IPS-NIHi11 (cell line): Measurements from ENCODE around the gene YARS1.

ENCODE experiments used
- DNase-seq: peaks from one replicate; pipeline ENCODE4 v3.0.0; 2012; ENCODE audit warnings: mixed read lengths, low spot score

YARS1 gene

DNA sequence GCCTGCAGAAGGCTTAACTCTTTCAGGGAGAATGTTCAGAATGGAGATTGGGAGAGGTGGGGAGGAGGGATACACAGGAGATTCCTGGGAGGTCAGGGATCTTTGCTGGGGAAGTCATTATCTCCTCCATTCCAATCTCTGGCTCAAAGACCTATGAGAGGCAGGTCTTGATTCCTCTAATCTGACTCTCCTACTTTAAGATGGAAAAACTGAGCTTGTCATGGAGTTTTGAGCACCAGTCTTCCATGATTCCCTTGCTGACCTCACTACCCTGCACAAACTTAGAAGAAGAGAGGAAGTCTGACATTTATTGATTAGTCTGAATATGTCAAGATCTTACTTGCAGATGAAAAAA is 73.1 kb downstream of the YARS1 start:
- no peak for DNase-seq

DNA sequence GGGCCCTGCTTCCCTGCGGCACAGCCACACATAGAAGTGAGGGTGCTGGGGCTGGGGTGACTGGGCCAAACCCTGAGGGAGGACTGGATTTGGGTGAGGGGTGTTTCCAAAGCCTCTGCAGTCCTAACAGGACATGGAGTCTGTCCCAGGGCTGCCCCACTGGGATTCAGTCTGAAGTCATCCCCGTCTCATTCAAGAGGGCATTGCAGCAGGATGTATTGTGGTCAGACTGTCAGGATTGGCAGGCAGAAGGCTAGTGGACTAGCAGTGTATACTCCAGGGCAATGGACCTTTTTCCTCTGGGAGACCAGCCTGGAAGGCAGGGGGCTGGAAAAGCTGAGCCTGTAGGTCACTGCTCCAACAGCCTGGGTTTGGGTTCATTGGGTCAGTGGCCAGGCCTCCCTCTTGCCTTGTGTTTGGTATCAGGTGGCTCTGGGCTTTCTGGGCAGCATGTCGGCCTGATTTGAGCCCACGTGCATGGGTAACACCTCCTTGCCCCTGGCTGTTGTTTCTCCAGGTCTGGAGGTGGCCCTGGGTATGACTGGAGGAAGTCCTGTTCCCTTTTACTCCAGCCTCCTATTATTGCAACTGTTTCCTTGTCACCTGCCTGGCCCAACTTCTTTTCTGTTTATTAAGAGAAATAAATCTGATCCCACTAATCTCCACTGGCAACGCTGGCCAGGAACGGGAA is 73.6 kb downstream of the YARS1 start:
- DNase-seq = no peak

DNA sequence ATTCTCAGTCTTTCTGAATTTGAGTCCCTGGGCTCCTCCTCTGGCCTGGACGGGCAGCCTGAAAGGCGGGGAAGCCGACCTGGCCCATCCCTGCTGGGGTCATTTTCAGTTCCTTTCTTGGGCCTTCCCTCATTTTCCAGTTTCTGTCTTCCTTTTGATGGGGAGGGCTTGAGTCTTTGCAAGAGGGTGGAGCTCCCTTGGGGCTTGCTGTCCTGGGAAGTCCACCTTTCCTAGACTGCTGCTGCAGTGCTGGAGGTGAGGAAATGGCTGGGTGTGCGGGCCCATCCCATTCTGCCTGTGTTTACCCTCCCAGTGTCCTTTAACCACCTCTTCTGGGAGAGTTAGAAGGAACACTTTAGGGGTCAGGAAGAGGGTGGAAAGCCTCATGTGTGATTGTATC is 74.2 kb downstream of the YARS1 start:
- no peak for DNase-seq

DNA sequence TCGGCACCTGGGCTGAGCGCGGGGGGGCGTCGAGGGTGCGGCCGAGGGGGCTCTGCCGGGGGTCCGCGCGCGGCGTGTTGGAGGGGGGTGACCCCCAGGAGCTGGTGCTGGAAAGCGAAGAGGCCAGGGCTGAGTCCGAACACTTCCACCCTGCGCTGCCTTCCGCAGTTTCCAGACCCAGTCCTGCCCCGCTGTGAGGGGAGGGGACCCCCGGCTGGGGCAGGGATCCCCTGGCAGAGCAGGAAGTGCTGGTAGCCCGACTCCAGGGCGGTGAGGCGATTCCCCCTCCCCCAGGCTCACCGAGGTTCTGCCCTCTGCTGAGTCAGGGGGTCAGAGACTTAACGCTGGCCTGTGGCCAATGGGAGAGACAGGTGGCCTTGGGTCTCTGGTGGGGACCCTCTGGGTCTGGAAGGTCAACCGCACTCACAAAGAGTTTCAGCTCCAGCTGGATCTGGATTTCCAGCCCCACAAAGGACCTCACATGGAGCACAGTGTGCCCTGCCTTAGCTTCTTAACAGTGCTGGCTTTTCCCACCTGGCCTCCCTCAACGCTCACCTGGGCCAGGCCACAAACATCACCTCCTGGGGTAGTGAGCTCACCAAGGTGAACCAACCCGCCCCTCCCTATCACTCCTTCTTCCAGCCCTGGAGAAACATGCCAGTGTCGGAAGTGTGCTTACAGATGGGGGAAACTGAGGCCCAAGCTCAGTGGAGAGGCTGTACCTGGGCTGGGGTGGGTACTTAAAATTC is 74.8 kb downstream of the YARS1 start:
- peak; percentile 70 for DNase-seq

DNA sequence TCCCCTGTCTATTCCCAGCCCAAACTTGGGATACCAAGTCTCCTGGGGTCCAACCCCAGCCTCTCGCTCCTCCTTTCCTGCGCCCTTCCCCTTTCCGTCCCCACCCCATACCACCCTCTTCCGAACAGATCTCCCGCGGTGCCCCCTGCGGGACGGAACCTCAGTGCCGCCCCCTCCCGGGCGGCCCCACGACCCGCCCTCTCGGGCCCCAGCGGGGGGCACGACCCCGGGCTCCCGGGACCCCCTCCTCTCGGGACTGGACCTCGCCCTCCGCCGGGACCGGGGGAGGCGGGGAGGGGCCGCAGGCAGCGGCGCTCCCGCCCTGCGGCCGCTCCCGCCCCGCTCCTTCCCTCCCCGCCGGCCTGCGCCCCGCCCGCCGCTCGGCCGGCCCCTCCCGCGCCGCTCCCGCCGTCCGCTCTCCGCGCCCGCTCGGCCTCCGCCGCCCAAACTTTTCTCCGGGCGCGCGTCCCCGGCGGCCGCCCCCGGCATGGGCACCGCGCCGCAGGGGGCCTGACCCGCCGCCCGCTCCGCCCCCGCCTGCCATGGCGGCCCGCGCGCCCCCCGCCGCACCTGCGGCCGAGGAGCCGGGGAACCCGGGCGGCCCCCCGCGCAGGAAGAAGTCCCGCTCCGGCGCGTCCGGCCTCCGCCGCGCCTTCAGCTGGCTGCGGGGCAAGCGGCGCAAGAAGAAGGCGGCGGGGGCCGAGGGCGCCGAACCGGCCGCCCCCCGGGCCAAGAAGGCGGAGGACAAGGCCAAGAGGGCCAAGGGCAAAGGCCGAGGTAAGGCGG is 75.6 kb downstream of the YARS1 start:
- DNase-seq = peak; percentile 84

DNA sequence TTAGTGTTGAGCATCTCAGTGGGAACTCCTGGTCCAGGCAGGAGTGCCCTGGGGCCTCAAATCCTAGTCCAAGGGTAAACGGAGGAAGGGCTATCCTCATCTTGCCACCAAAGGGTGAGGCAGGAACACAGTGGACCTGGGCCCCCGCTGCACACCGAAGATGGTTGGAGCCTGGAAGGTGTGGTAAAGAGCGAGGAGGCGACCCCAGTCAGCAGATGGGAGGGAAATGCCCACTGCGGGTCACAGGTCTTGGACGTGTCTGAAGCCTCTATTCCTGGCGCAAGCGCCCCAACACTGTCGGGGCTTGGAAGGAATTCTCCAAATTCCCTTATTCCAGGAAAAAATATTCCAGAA is 76.1 kb downstream of the YARS1 start:
- DNase-seq = no peak

DNA sequence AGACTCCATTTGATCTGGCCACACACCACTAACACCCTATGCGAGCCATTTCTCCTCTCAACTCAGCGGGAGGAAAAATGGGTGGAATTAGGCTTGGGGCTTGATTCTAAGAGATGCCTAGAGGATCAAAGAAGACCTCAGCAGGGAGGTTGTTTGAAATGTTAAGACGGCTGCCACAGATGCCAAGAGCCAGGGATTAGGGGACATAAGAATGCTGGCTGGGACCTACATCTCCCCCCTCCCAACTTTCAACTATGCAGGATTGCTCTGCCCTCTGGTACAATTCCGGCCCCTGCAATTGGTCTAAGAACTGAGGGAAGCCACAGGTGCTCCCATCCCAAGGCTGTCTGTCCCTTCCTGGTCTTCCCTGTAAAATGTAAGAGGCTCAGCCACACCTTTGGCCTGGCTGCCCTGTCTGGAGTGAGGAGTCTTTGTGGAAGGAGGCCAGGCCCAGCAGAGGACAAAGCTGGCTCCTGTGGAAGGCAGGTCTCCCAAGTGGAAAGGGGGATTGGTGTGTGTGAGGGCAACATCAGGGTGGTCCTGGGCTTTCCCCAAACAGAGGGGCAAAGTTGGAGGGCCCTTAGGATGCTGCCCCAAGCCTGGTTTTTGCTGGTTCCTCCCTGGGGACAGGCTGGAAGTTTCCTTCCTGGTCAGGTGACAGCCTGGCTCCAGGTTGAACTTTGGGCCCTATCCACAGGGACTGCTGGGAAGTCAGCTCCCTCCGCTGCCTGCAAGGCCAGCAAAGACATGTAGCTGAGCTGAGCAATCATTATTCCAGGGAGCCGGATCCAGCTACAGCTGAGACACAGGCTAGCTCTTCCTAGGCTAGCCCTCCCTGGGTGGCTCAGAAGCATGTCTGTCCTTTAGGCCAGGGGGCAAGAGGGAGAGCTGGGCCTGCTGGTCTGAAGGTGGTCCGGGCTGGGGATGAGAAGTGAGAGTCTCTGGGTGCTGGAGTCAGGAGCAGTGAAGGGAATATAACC is 80.1 kb downstream of the YARS1 start:
- peak; percentile 66 for DNase-seq

DNA sequence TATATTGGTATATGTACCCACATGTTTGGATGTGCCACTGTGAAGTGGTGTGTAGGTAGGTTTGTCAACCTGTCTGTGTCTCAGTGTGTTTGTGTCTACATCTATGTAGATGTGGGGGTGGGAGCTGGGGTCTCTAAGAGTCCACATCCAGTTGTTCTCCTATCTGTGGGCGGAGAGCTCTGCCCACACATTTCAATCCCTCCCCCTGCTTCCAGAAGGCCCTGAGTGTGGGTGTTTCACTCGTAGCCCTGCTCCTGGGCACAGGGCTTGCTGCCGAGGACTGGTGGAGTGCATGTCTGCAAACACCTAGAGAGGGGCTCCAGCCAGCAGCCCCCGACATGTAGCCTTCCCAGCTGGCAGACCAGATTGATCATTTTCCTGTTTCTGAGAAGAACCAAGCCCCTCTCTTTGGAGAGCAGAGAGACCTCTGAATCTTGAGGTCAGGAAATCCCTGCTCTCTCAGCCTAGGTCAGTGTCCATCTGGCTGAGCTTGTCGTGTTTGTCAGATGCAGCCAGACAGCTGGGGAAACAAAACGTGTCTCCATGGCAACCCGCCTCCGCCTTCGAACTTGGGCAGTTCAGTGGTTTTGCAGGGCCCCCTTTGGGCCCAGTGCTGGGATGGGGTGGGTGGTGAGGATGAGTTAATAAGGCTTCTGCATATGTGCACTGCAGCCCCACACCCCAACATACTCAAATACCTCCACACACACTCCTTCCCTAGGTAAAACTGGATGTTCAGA is 83.4 kb downstream of the YARS1 start:
- DNase-seq = peak; percentile 31

DNA sequence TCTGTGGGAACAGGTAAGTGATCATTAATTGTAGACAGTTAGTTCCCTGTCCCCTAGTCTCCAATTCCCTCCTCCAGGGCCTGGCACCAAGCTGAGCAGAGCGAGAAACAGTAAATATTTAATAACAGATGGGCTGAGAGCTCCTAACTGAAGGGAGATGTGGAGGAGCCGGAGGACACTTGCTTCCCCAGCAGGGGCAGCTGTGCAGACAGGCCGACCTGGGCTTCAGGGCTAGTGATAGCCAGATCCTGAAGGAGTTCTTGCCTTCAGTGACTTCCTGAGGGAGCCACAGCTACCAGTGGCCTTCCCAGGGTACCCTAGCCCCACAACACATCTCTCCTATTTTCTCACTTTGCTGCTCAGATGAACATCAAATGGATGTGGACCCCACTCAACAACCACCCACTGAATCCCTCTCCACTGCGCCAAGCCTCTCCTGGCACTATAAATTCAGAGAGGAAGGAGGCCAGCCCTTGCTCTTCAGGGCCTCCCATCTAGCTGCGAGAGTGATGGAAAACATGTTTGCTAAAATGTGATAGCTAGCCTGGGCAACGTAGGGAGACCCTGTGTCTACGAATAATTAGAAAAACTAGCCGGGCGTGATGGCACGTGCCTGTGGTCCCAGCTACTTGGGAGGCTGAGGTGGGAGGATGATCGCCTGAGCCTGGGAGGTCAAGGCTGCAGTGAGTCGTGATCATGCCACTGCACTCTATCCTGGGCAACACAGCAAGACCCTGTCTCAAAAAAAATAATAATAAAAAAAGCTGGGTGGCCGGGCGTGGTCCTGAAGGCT is 87.7 kb downstream of the YARS1 start:
- no peak for DNase-seq

DNA sequence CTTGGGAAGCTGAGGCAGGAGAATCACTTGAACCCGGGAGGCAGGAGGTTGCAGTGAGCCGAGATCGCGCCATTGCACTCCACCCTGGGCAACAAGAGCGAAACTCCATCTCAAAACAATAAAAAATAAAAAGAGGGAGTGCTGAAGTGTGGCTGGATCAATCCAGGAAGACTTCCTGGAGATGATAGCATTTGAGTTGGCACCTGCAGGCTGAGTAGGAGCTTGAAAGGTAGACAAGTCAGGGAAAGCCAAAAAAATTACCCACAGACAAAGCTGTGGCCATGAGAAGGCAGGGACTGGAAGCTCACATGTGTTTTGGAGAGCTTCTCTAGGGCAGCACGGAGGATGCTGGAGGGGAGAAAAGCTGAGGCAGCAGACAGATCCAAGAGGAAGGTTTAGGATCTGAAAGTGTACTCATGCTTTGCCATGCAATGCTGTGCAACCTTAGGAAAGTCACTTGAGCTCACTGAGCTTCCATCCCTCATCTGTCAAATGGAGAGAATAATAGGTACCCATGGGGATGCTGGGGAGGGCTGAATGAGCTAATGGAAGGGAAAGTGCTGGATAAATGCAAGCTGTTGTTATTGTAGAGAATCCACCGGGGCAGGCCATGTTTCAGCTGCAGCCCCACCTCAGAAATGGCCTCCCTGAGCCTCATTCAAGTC is 88.6 kb downstream of the YARS1 start:
- DNase-seq = no peak

DNA sequence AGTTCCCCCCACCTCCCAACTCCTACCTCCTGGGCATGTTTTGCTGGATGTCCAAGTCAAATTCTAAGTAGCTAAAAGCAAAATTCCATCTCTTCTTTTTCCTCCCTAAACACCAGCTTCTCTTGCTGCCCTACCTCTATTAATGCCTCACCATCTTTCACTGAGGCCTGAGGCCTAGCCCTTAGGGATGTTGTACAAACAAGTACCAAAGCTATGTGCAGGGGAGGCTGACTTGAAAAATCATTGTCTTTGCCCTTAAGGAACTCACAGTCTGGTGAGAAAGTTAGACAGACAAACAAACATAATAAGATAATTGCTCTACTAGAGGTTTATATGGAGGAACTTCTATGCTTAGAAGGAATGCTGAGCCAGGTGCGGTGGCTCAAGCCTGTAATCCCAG is 89.3 kb downstream of the YARS1 start:
- no peak for DNase-seq

DNA sequence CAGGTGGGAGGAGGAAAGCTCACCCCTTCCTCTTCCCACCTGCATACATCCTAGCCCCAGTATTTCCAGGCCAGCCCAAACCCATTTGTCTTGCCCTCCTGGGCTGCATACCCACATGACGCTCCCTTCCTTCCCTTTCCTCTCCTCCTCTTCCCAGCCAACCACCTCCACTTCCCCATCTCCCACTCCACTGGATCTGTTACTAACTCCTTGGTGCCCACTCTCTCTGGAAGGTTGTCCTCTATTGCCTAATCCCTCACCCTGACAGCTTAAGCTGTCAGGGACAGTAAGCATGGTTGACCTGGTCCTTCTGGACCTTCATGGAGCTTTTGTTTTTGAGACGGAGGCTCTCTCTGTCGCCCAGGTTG is 91.6 kb downstream of the YARS1 start:
- DNase-seq = no peak
